Activated CD8-positive, alpha-beta T cell treated with anti-CD3 and anti-CD28 coated beads for 36 hours (primary cell): Measurements from ENCODE around the gene STPG4. TPM values are rescaled to one million over a fixed set of nuclear protein-coding genes. Genes with fewer than 3 reads are reported as not detected.

Source experiments
- ATAC-seq: fragments of 200-7000 bp; cut with Tn5 transposase; one replicate; pipeline ENCODE4 v1.10.0; 2021; ENCODE audit warnings: mild to moderate bottlenecking, moderate library complexity
- CTCF ChIA-PET: fragments of 350-600 bp; sonication (Branson Sonifier 250); formaldehyde crosslinking; loops from one replicate; lab custom pipeline; 2021; ENCODE audit warnings: antibody characterized with exemption; lab: Charles Lee
- POLR2A ChIA-PET: fragments of 350-600 bp; sonication (Branson Sonifier 250); formaldehyde crosslinking; loops from one replicate; lab custom pipeline; 2021; ENCODE audit warnings: antibody characterized with exemption; lab: Charles Lee
- DNase-seq: peaks from one replicate; pipeline ENCODE4 v3.0.0-alpha.2; 2020
- H3K27ac Mint-ChIP-seq: one replicate; pipeline ENCODE4 v1.8.0; 2021; ENCODE audit warnings: mild to moderate bottlenecking, mixed read lengths
- H3K27me3 Mint-ChIP-seq: one replicate; pipeline ENCODE4 v1.8.0; 2021; ENCODE audit warnings: mixed read lengths
- H3K36me3 Mint-ChIP-seq: one replicate; pipeline ENCODE4 v1.8.0; 2021; ENCODE audit warnings: low read depth, mixed read lengths
- H3K4me1 Mint-ChIP-seq: one replicate; pipeline ENCODE4 v1.8.0; 2021; ENCODE audit warnings: low read depth, mixed read lengths
- H3K4me3 Mint-ChIP-seq: one replicate; pipeline ENCODE4 v1.8.0; 2021; ENCODE audit warnings: mild to moderate bottlenecking, moderate library complexity, mixed read lengths
- H3K9me3 Mint-ChIP-seq: one replicate; pipeline ENCODE4 v1.8.0; 2021; ENCODE audit warnings: mixed read lengths
- CTCF ChIP-seq: fragments of 200-600 bp; IDR thresholded peaks from one replicate; pipeline ENCODE4 v1.8.0; 2022; ENCODE audit warnings: antibody characterized with exemption, mild to moderate bottlenecking
- intact Hi-C: fragments of 100-400 bp; cut with micrococcal nuclease; formaldehyde crosslinking; loops from one replicate; pipeline ENCODE4 v1.10.0; 2022
- total RNA-seq, 2 experiments: library from RNA; stranded (reverse); gene quantifications; one replicate each; pipeline ENCODE4 v1.2.3, GENCODE V29; 2021

STPG4 gene
- total RNA-seq, 2 experiments from 2014 or later, result not detected

GRCh38 chr2:47074691-47075090 is 80.4 kb downstream of the STPG4 start:
- Mint-ChIP-seq H3K36me3 (peaks cover 16% of the 10 kb centered on the region), H3K9me3 (no peaks in the 10 kb centered on the region), H3K4me3 (no peak overlapping the region), H3K27ac (no peak overlapping the region), H3K4me1 (peaks cover 32% of the 10 kb centered on the region), H3K27me3 (no peaks in the 10 kb centered on the region)
- no peak for TF ChIP-seq CTCF
- no peak for DNase-seq
- CTCF ChIA-PET, result no interaction called here
- POLR2A ChIA-PET, result no interaction called here
- intact Hi-C loops, result no loop called here
- ATAC-seq, result no peak

- no peaks in the 10 kb centered on the region for H3K27me3 Mint-ChIP-seq
- POLR2A ChIA-PET, result no interaction called here
- CTCF ChIA-PET, result interaction anchor here (1.3 kb wide), 1 partner anchor 250 kb away, joined by 4 read pairs; no protein-coding TSS in a partner anchor
- ATAC-seq (no peak), DNase-seq (no peak)
- no peak overlapping the region for H3K27ac Mint-ChIP-seq
- peaks cover 38% of the 10 kb centered on the region for H3K4me1 Mint-ChIP-seq
- H3K4me3 Mint-ChIP-seq, result no peak overlapping the region
- H3K9me3 Mint-ChIP-seq, result no peaks in the 10 kb centered on the region
- intact Hi-C loops, result no loop called here
- TF ChIP-seq CTCF, result no peak
- peaks cover 16% of the 10 kb centered on the region for H3K36me3 Mint-ChIP-seq
Measured at GRCh38 chr2:47073641-47074040, 81.5 kb downstream of the STPG4 start.

GRCh38 chr2:47073217-47073616 is 81.9 kb downstream of the STPG4 start:
- TF ChIP-seq CTCF, result no peak
- no peak for ATAC-seq
- H3K9me3 Mint-ChIP-seq, result no peaks in the 10 kb centered on the region
- no peaks in the 10 kb centered on the region for H3K27me3 Mint-ChIP-seq
- intact Hi-C loops, result no loop called here
- H3K27ac Mint-ChIP-seq, result no peak overlapping the region
- DNase-seq, result no peak
- POLR2A ChIA-PET, result no interaction called here
- peaks cover 16% of the 10 kb centered on the region for H3K36me3 Mint-ChIP-seq
- H3K4me1 Mint-ChIP-seq, result peaks cover 41% of the 10 kb centered on the region
- H3K4me3 Mint-ChIP-seq, result no peak overlapping the region
- CTCF ChIA-PET, result interaction anchor here (1.3 kb wide), 1 partner anchor 250 kb away, joined by 4 read pairs; no protein-coding TSS in a partner anchor

GRCh38 chr2:47072728-47073191 is 82.3 kb downstream of the STPG4 start:
- ChIA-PET POLR2A (interaction anchor here (0.8 kb wide), 1 partner anchor 11 kb away, joined by 3 read pairs; no protein-coding TSS in a partner anchor), CTCF (interaction anchor here (1.3 kb wide), 1 partner anchor 250 kb away, joined by 4 read pairs; no protein-coding TSS in a partner anchor)
- ATAC-seq (no peak), DNase-seq (no peak)
- Mint-ChIP-seq H3K27me3 (no peaks in the 10 kb centered on the region), H3K4me1 (peaks cover 42% of the 10 kb centered on the region), H3K9me3 (no peaks in the 10 kb centered on the region), H3K4me3 (no peak overlapping the region), H3K36me3 (peaks cover 16% of the 10 kb centered on the region), H3K27ac (no peak overlapping the region)
- no peak for TF ChIP-seq CTCF
- intact Hi-C loops, result no loop called here

GRCh38 chr2:47072018-47072691 is 83.0 kb downstream of the STPG4 start:
- Mint-ChIP-seq H3K4me1 (peaks cover 47% of the 10 kb centered on the region), H3K9me3 (no peaks in the 10 kb centered on the region), H3K4me3 (no peak overlapping the region), H3K36me3 (peaks cover 18% of the 10 kb centered on the region), H3K27me3 (no peaks in the 10 kb centered on the region), H3K27ac (peak overlapping the region; percentile 75)
- TF ChIP-seq CTCF, result no peak
- intact Hi-C loops, result no loop called here
- CTCF ChIA-PET, result interaction anchor here (1.1 kb wide), 1 partner anchor 199 kb away, joined by 3 read pairs; no protein-coding TSS in a partner anchor
- DNase-seq (no peak), ATAC-seq (peak; percentile 3)
- POLR2A ChIA-PET, result interaction anchor here (0.8 kb wide), 1 partner anchor 10 kb away, joined by 3 read pairs; no protein-coding TSS in a partner anchor
